Thoracic aorta (tissue), 2 donors: ENCODE results near the gene RECK. TPM values are rescaled to one million over a fixed set of nuclear protein-coding genes. Genes with fewer than 3 reads are reported as not detected.
"Not testable (repeated sequence)": the region's sequence is repeated elsewhere in the genome, so short reads cannot be mapped to it uniquely, and the experiment has no call there.

Experiments
- ATAC-seq: fragments of 150-250 bp; one replicate; pipeline ENCODE4 v1.8.0; 2017; ENCODE audit warnings: low read depth; ENCODE audit not compliant: insufficient number of reproducible peaks, low FRiP score
- DNase-seq: peaks from one replicate; pipeline ENCODE4 v3.0.0-alpha.2; 2020; ENCODE audit warnings: low spot score
- H3K27ac ChIP-seq, 2 donors: fragments of 200-600 bp; sonication (generic); 1 replicate in 1 of 2; 2 replicates in 1 of 2; pipeline ENCODE4 v1.5.1; 2016; ENCODE audit warnings: mild to moderate bottlenecking in 2 of 2, moderate library complexity in 2 of 2
- H3K27me3 ChIP-seq: fragments of 200-600 bp; sonication (generic); replicated peaks from 2 replicates; pipeline ENCODE4 v1.6.0; 2016; ENCODE audit warnings: mild to moderate bottlenecking; ENCODE audit not compliant: insufficient read depth
- H3K36me3 ChIP-seq: fragments of 200-600 bp; sonication (generic); one replicate; pipeline ENCODE4 v1.5.1; 2016
- H3K4me1 ChIP-seq, 2 donors: fragments of 200-600 bp; sonication (generic); 1 replicate in 1 of 2; 2 replicates in 1 of 2; pipeline versions ENCODE4 v1.5.1 to v1.6.0; 2016; ENCODE audit warnings: low read depth in 2 of 2, mild to moderate bottlenecking in 1 of 2; ENCODE audit not compliant: control insufficient read depth in 1 of 2
- H3K4me3 ChIP-seq: fragments of 200-600 bp; sonication (generic); 2 replicates; pipeline ENCODE4 v1.5.1; 2016; ENCODE audit warnings: mild to moderate bottlenecking
- H3K9me3 ChIP-seq: fragments of 200-600 bp; sonication (generic); 2 replicates; pipeline ENCODE4 v1.5.1; 2016
- CTCF ChIP-seq: fragments of 200-600 bp; sonication (generic); IDR thresholded peaks from one replicate; pipeline ENCODE4 v1.5.1; 2019; ENCODE audit warnings: antibody characterized with exemption
- total RNA-seq, 2 donors: library from RNA; depleted of rRNA; stranded (reverse); fragments of >200 nt; gene quantifications; one replicate each; pipeline versions ENCODE4 v1.1.0 to v1.2.3, GENCODE V29; 2016

The RECK gene
- total RNA-seq, 2 donors from 2014 or later: 19.8 to 30.5 TPM

GRCh38 chr9:35996358-35996970 lies 40.2 kb upstream of the RECK start:
- Histone ChIP-seq H3K9me3 (peaks cover 5% of the 10 kb centered on the region), H3K27ac (no peak overlapping the region), H3K36me3 (no peaks in the 10 kb centered on the region), H3K4me3 (no peak overlapping the region), H3K4me1 (no peaks in the 10 kb centered on the region), H3K27me3 (no peaks in the 10 kb centered on the region)
- DNase-seq (no peak), ATAC-seq (no peak)
- TF ChIP-seq CTCF: no peak

- H3K36me3 ChIP-seq, H3K9me3 ChIP-seq, H3K4me1 ChIP-seq, H3K27me3 ChIP-seq, ATAC-seq, DNase-seq, H3K4me3 ChIP-seq, H3K27ac ChIP-seq: not testable (repeated sequence)
Observed at GRCh38 chr9:35997016-35997415, 39.7 kb upstream of the RECK start.

GRCh38 chr9:35998333-35998732 lies 38.4 kb upstream of the RECK start:
- H3K36me3 ChIP-seq: no peaks in the 10 kb centered on the region
- TF ChIP-seq CTCF: no peak
- H3K27ac ChIP-seq: no peak overlapping the region
- no peak for DNase-seq
- no peaks in the 10 kb centered on the region for H3K4me1 ChIP-seq
- no peak overlapping the region for H3K4me3 ChIP-seq
- ATAC-seq: no peak
- H3K9me3 ChIP-seq: peaks cover 5% of the 10 kb centered on the region
- no peaks in the 10 kb centered on the region for H3K27me3 ChIP-seq

GRCh38 chr9:36005891-36006290 lies 30.8 kb upstream of the RECK start:
- Histone ChIP-seq H3K27ac (no peak overlapping the region), H3K4me3 (no peak overlapping the region), H3K27me3 (no peaks in the 10 kb centered on the region), H3K4me1 (no peaks in the 10 kb centered on the region), H3K36me3 (no peaks in the 10 kb centered on the region), H3K9me3 (no peaks in the 10 kb centered on the region)
- no peak for TF ChIP-seq CTCF
- ATAC-seq: no peak
- DNase-seq: no peak

GRCh38 chr9:36006549-36007315 lies 30.0 kb upstream of the RECK start:
- Histone ChIP-seq H3K27me3 (no peaks in the 10 kb centered on the region), H3K27ac (no peak overlapping the region), H3K4me1 (no peaks in the 10 kb centered on the region), H3K4me3 (no peak overlapping the region), H3K36me3 (no peaks in the 10 kb centered on the region), H3K9me3 (no peaks in the 10 kb centered on the region)
- no peak for ATAC-seq
- TF ChIP-seq CTCF: no peak
- DNase-seq: no peak
